Astrocyte (in vitro differentiated cells and primary cell): ENCODE data around the gene RHOC. TPM values are rescaled to one million over a fixed set of nuclear protein-coding genes. Genes with fewer than 3 reads are reported as not detected.

Source experiments
- DNase-seq: peaks from one replicate; pipeline ENCODE4 v3.0.0-alpha.2; 2010; ENCODE audit warnings: low read depth
- FAIRE-seq: peaks from 2 replicates; lab custom pipeline; 2011; peaks lifted over from hg19 to GRCh38; lab: Jason Lieb, UNC
- H2AFZ ChIP-seq: 2 replicates; pipeline ENCODE4 v1.6.0; 2012; ENCODE audit warnings: low read depth, low read length, inconsistent platforms
- H3K27ac ChIP-seq: 2 replicates; pipeline ENCODE4 v1.5.1; 2011; ENCODE audit warnings: low read depth, low read length, inconsistent platforms
- H3K27me3 ChIP-seq: 2 replicates; pipeline ENCODE4 v1.6.0; 2011; ENCODE audit warnings: low read length, inconsistent platforms; ENCODE audit not compliant: insufficient read depth
- H3K36me3 ChIP-seq: 2 replicates; pipeline ENCODE4 v1.5.1; 2011; ENCODE audit warnings: low read length, inconsistent platforms; ENCODE audit not compliant: insufficient read depth
- H3K4me1 ChIP-seq: 2 replicates; pipeline ENCODE4 v1.5.1; 2011; ENCODE audit warnings: low read length, inconsistent platforms; ENCODE audit not compliant: insufficient read depth
- H3K4me2 ChIP-seq: 2 replicates; pipeline ENCODE4 v1.6.0; 2012; ENCODE audit warnings: low read length, inconsistent platforms
- H3K4me3 ChIP-seq: 2 replicates; pipeline ENCODE4 v1.5.1; 2011; ENCODE audit warnings: low read depth, mild to moderate bottlenecking, low read length, inconsistent platforms; ENCODE audit not compliant: insufficient read depth
- H3K79me2 ChIP-seq: 2 replicates; pipeline ENCODE4 v1.6.0; 2012; ENCODE audit warnings: mild to moderate bottlenecking, low read length, inconsistent platforms; ENCODE audit not compliant: insufficient read depth
- H3K9ac ChIP-seq: 2 replicates; pipeline ENCODE4 v1.6.0; 2012; ENCODE audit warnings: mild to moderate bottlenecking, low read length, inconsistent platforms
- H3K9me3 ChIP-seq: 2 replicates; pipeline ENCODE4 v1.5.1; 2012; ENCODE audit warnings: low read depth, mild to moderate bottlenecking, low read length, inconsistent platforms; ENCODE audit not compliant: insufficient read depth
- H4K20me1 ChIP-seq: 2 replicates; pipeline ENCODE4 v1.6.0; 2012; ENCODE audit warnings: low read length, inconsistent platforms; ENCODE audit not compliant: insufficient read depth
- H3K27ac Mint-ChIP-seq: one replicate; pipeline ENCODE4 v1.8.0; 2021; ENCODE audit warnings: mild to moderate bottlenecking, mixed read lengths; ENCODE audit not compliant: unreplicated experiment
- H3K27me3 Mint-ChIP-seq: one replicate; pipeline ENCODE4 v1.8.0; 2021; ENCODE audit warnings: low read depth, mixed read lengths; ENCODE audit not compliant: unreplicated experiment
- H3K36me3 Mint-ChIP-seq: one replicate; pipeline ENCODE4 v1.8.0; 2021; ENCODE audit warnings: low read depth, mixed read lengths; ENCODE audit not compliant: unreplicated experiment
- H3K4me1 Mint-ChIP-seq: one replicate; pipeline ENCODE4 v1.8.0; 2021; ENCODE audit warnings: low read depth, mixed read lengths; ENCODE audit not compliant: unreplicated experiment
- H3K4me3 Mint-ChIP-seq: one replicate; pipeline ENCODE4 v1.8.0; 2021; ENCODE audit warnings: mild to moderate bottlenecking, moderate library complexity, mixed read lengths; ENCODE audit not compliant: unreplicated experiment
- H3K9me3 Mint-ChIP-seq: one replicate; pipeline ENCODE4 v1.8.0; 2021; ENCODE audit warnings: mild to moderate bottlenecking, mixed read lengths; ENCODE audit not compliant: unreplicated experiment
- EZH2 ChIP-seq: IDR thresholded peaks from 2 replicates; pipeline ENCODE4 v1.6.1; 2012; ENCODE audit warnings: mild to moderate bottlenecking, low read length, inconsistent platforms; ENCODE audit not compliant: insufficient read depth
- total RNA-seq: library from RNA; stranded (reverse); gene quantifications from 2 replicates; pipeline ENCODE4 v1.2.1, GENCODE V29; 2021
- TF ChIP-seq, protein P1 (sequence below): IDR thresholded peaks from 2 replicates; pipeline ENCODE4 v1.5.1; 2011; ENCODE audit warnings: low read depth, mild to moderate bottlenecking, inconsistent platforms, low read length, moderate library complexity; ENCODE audit not compliant: insufficient read depth

Gene RHOC
- total RNA-seq, 1 donor from 2014 or later = 657 TPM

DNA sequence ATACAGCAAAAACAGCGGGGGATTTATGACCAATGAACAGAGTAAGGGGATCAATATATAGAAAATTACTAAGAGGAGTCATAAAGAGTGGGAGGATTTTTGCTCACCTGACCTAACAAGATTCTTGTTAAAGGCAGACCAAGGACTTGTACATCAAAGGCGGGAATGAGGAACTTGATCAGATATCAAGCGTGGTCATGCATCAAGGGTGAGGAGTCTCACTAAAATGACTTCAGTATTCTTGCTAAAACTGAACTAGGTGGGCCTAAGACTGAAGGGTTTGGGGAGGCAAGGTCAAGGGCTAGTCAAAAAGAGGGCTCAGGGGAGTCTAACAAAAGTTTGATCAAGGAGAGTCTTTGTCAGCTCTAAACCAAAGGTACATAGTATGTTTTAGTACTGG is 30.4 kb downstream of the RHOC start:
- H3K4me3 Mint-ChIP-seq = peak overlapping the region; percentile 84
- H3K27me3 Mint-ChIP-seq = no peaks in the 10 kb centered on the region
- peaks cover 19% of the 10 kb centered on the region for H3K4me1 ChIP-seq

DNA sequence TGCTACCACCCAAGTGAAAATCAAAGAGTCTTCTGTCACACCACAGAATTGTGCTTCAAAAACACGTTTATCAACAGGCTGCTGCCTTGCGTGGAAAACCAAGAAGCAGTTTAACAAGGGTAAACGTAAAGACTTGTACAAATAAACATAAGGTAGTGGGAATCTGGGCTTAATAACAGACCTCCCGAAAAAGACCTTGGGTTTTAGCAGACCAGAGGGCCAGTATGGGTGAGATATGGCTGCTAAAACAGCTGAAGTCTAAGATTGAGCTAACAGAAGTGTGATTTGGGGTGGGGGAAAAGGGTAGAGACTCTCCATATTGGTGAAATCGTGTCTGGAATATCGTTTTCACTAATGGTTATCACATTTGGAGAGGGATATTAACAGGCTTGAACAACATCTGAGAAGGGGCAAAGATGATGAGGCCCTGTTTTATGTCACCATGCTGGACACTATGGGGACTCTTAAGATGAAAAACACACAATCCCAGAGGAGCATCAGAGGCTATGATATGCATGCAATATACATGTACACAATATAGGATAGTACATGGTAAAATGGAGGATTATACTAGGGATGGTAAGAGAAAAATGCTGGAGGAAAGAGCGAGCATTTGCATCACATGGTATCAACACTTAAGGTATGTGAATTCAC is 31.1 kb downstream of the RHOC start:
- H4K20me1 ChIP-seq = peaks cover 30% of the 10 kb centered on the region
- peak overlapping the region; percentile 97 for H3K4me2 ChIP-seq
- peak overlapping the region; percentile 31 for H2AFZ ChIP-seq
- H3K9ac ChIP-seq = peak overlapping the region; percentile 91
- H3K27ac ChIP-seq = peak overlapping the region; percentile 86
- Mint-ChIP-seq H3K27ac (peak overlapping the region; percentile 28), H3K4me3 (peak overlapping the region; percentile 84), H3K36me3 (peaks cover 4% of the 10 kb centered on the region), H3K27me3 (no peaks in the 10 kb centered on the region), H3K4me1 (peaks cover 29% of the 10 kb centered on the region), H3K9me3 (no peaks in the 10 kb centered on the region)
- H3K79me2 ChIP-seq = peaks cover 53% of the 10 kb centered on the region
- H3K4me1 ChIP-seq = peaks cover 19% of the 10 kb centered on the region
- FAIRE-seq (no peak), DNase-seq (no peak)
- H3K4me3 ChIP-seq = peak overlapping the region; percentile 85
- peaks cover 15% of the 10 kb centered on the region for H3K36me3 ChIP-seq
- H3K27me3 ChIP-seq = no peaks in the 10 kb centered on the region
- H3K9me3 ChIP-seq = no peaks in the 10 kb centered on the region
- TF ChIP-seq, protein P1, sequence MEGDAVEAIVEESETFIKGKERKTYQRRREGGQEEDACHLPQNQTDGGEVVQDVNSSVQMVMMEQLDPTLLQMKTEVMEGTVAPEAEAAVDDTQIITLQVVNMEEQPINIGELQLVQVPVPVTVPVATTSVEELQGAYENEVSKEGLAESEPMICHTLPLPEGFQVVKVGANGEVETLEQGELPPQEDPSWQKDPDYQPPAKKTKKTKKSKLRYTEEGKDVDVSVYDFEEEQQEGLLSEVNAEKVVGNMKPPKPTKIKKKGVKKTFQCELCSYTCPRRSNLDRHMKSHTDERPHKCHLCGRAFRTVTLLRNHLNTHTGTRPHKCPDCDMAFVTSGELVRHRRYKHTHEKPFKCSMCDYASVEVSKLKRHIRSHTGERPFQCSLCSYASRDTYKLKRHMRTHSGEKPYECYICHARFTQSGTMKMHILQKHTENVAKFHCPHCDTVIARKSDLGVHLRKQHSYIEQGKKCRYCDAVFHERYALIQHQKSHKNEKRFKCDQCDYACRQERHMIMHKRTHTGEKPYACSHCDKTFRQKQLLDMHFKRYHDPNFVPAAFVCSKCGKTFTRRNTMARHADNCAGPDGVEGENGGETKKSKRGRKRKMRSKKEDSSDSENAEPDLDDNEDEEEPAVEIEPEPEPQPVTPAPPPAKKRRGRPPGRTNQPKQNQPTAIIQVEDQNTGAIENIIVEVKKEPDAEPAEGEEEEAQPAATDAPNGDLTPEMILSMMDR = no peak
- TF ChIP-seq EZH2 = no peak

More for the DNA sequence above, 30.4 kb downstream of the RHOC start:
- peaks cover 5% of the 10 kb centered on the region for H3K36me3 Mint-ChIP-seq
- peaks cover 31% of the 10 kb centered on the region for H4K20me1 ChIP-seq
- no peaks in the 10 kb centered on the region for H3K27me3 ChIP-seq
- TF ChIP-seq, protein P1 = no peak
- no peak for TF ChIP-seq EZH2
- no peak overlapping the region for H2AFZ ChIP-seq
- H3K9me3 ChIP-seq = no peaks in the 10 kb centered on the region
- H3K27ac Mint-ChIP-seq = peak overlapping the region; percentile 37
- peaks cover 54% of the 10 kb centered on the region for H3K79me2 ChIP-seq
- H3K4me3 ChIP-seq = no peak overlapping the region
- DNase-seq (no peak), FAIRE-seq (no peak)
- H3K4me2 ChIP-seq = peak overlapping the region; percentile 97
- H3K9ac ChIP-seq = no peak overlapping the region
- no peak overlapping the region for H3K27ac ChIP-seq
- peaks cover 29% of the 10 kb centered on the region for H3K4me1 Mint-ChIP-seq
- peaks cover 9% of the 10 kb centered on the region for H3K36me3 ChIP-seq
- H3K9me3 Mint-ChIP-seq = no peaks in the 10 kb centered on the region
